Measurements from ENCODE around the gene IKZF3. TPM values are rescaled to one million over a fixed set of nuclear protein-coding genes. Genes with fewer than 3 reads are reported as not detected.
A peak's percentile ranks its signal among the peaks of the same experiment; 100 is the strongest.
"Not testable (repeated sequence)": the region's sequence is repeated elsewhere in the genome, so short reads cannot be mapped to it uniquely, and the experiment has no call there.

The IKZF3 gene
- total RNA-seq, 1 experiment from 2014 or later, result not detected

GRCh38 chr17:39755554-39756379 lies 108.3 kb downstream of the IKZF3 start:
- no peak for DNase-seq (ENCODE audit: low read depth)

- DNase-seq (ENCODE audit: low read depth), result no peak
These were observed 109.1 kb downstream of the IKZF3 start for GRCh38 chr17:39754958-39755553.

- DNase-seq (ENCODE audit: low read depth), result peak; percentile 86
These were observed 109.8 kb downstream of the IKZF3 start for GRCh38 chr17:39754161-39754957.

- DNase-seq (ENCODE audit: low read depth), result no peak
These were observed 110.5 kb downstream of the IKZF3 start for GRCh38 chr17:39753514-39754160.

GRCh38 chr17:39752241-39752881 lies 111.8 kb downstream of the IKZF3 start:
- DNase-seq (ENCODE audit: low read depth), result no peak

- DNase-seq (ENCODE audit: low read depth), result no peak
These were observed 112.5 kb downstream of the IKZF3 start for GRCh38 chr17:39751637-39752036.

GRCh38 chr17:39751016-39751543 lies 113.0 kb downstream of the IKZF3 start:
- no peak for DNase-seq (ENCODE audit: low read depth)

GRCh38 chr17:39750131-39751015 lies 113.7 kb downstream of the IKZF3 start:
- DNase-seq (ENCODE audit: low read depth), result no peak

- DNase-seq (ENCODE audit: low read depth), result not testable (repeated sequence)
These were observed 115.6 kb downstream of the IKZF3 start for GRCh38 chr17:39748444-39749034.

- DNase-seq (ENCODE audit: low read depth), result no peak
These were observed 116.4 kb downstream of the IKZF3 start for GRCh38 chr17:39747745-39748144.

- DNase-seq (ENCODE audit: low read depth), result no peak
These were observed 118.0 kb downstream of the IKZF3 start for GRCh38 chr17:39746145-39746461.

- DNase-seq (ENCODE audit: low read depth), result no peak
These were observed 118.6 kb downstream of the IKZF3 start for GRCh38 chr17:39745335-39746144.

GRCh38 chr17:39744836-39745215 lies 119.3 kb downstream of the IKZF3 start:
- DNase-seq (ENCODE audit: low read depth), result no peak

- DNase-seq (ENCODE audit: low read depth), result no peak
These were observed 119.9 kb downstream of the IKZF3 start for GRCh38 chr17:39744075-39744835.

GRCh38 chr17:39742856-39743436 lies 121.2 kb downstream of the IKZF3 start:
- DNase-seq (ENCODE audit: low read depth), result no peak

- DNase-seq (ENCODE audit: low read depth), result no peak
These were observed 121.8 kb downstream of the IKZF3 start for GRCh38 chr17:39742126-39742855.
